Left lung (tissue), 10 donors: ENCODE data around the gene PAQR7. TPM values are rescaled to one million over a fixed set of nuclear protein-coding genes. Genes with fewer than 3 reads are reported as not detected.
A peak's percentile ranks its signal among the peaks of the same experiment; 100 is the strongest.

Experiments used
- ATAC-seq: fragments of 200-7000 bp; cut with Tn5 transposase; one replicate; pipeline ENCODE4 v1.9.1; 2020; ENCODE audit warnings: moderate library complexity
- DNase-seq, 4 donors: peaks; one replicate each; pipeline ENCODE4 v3.0.0-alpha.2; 2013 to 2020
- H3K27ac ChIP-seq, 2 donors: fragments of 200-600 bp; sonication (generic) in 1 of 2; one replicate each; pipeline versions ENCODE4 v1.5.0 to v1.8.0; 2020 to 2021
- H3K27me3 ChIP-seq, 2 donors: fragments of 200-600 bp; sonication (generic) in 1 of 2; one replicate each; pipeline versions ENCODE4 v1.5.0 to v1.8.0; 2020 to 2021
- H3K36me3 ChIP-seq, 2 donors: fragments of 200-600 bp; sonication (generic) in 1 of 2; one replicate each; pipeline versions ENCODE4 v1.5.0 to v1.8.0; 2020 to 2021
- H3K4me1 ChIP-seq, 2 donors: fragments of 200-600 bp; one replicate each; pipeline ENCODE4 v1.8.0; 2021
- H3K4me3 ChIP-seq, 2 donors: fragments of 200-600 bp; sonication (generic) in 1 of 2; one replicate each; pipeline versions ENCODE4 v1.5.0 to v1.8.0; 2020 to 2021; ENCODE audit warnings: mild to moderate bottlenecking in 1 of 2
- H3K9me3 ChIP-seq, 2 donors: fragments of 200-600 bp; sonication (generic) in 1 of 2; one replicate each; pipeline versions ENCODE4 v1.5.0 to v1.8.0; 2020 to 2021
- intact Hi-C, 2 donors: fragments of 100-400 bp; cut with DNase I; formaldehyde crosslinking; loops; one replicate each; pipeline versions ENCODE4 v1.11.2 to v1.14.2; 2022
- polyA plus RNA-seq, 6 donors: library from polyadenylated mRNA; unstranded; fragments of 120-200 nt; gene quantifications; one replicate each; pipeline ENCODE4 v1.2.1, GENCODE V29; 2013; ENCODE audit not compliant: insufficient read length in 6 of 6
- total RNA-seq, 2 donors: library from RNA; stranded (reverse); fragmentation: NEBNext Ultra II Directional; extraction: Animal tissue kit (Norgen Biotek cat#: 25700); gene quantifications; one replicate each; pipeline ENCODE4 v1.2.1, GENCODE V29; 2021
- TF ChIP-seq, protein P1 (sequence below), 2 donors: fragments of 200-600 bp; sonication (generic) in 1 of 2; IDR thresholded peaks; one replicate each; pipeline versions ENCODE4 v1.5.0 to v1.8.0; 2021; ENCODE audit warnings: antibody characterized with exemption in 2 of 2
- donor health status: DM: no; HTN: yes; CAD: no.
- donor health status: DM: no; HTN: no; CAD: no.

Gene PAQR7
- total and polyA plus RNA-seq, 8 donors, result 11.3 to 20.2 (median 17.8) TPM

GRCh38 chr1:25891606-25892005 lies 16.1 kb upstream of the PAQR7 start:
- TF ChIP-seq, protein P1, sequence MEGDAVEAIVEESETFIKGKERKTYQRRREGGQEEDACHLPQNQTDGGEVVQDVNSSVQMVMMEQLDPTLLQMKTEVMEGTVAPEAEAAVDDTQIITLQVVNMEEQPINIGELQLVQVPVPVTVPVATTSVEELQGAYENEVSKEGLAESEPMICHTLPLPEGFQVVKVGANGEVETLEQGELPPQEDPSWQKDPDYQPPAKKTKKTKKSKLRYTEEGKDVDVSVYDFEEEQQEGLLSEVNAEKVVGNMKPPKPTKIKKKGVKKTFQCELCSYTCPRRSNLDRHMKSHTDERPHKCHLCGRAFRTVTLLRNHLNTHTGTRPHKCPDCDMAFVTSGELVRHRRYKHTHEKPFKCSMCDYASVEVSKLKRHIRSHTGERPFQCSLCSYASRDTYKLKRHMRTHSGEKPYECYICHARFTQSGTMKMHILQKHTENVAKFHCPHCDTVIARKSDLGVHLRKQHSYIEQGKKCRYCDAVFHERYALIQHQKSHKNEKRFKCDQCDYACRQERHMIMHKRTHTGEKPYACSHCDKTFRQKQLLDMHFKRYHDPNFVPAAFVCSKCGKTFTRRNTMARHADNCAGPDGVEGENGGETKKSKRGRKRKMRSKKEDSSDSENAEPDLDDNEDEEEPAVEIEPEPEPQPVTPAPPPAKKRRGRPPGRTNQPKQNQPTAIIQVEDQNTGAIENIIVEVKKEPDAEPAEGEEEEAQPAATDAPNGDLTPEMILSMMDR (IDR thresholded peaks at IDR 0.05), result no peak
- peaks cover 15 to 36% of the 10 kb centered on the region in 2 donors for H3K4me1 ChIP-seq
- intact Hi-C loops, result no loop called here
- H3K4me3 ChIP-seq, result no peak overlapping the region
- H3K9me3 ChIP-seq, result no peaks in the 10 kb centered on the region
- H3K36me3 ChIP-seq, result no peaks in the 10 kb centered on the region
- ATAC-seq, result no peak
- H3K27ac ChIP-seq, result peak overlapping the region; percentile 66 to 88
- no peaks in the 10 kb centered on the region for H3K27me3 ChIP-seq
- no peak for DNase-seq

GRCh38 chr1:25890239-25891034 lies 14.9 kb upstream of the PAQR7 start:
- intact Hi-C loops, result no loop called here
- no peaks in the 10 kb centered on the region for H3K9me3 ChIP-seq
- ATAC-seq, result peak; percentile 79
- H3K27ac ChIP-seq, result peak overlapping the region; percentile 43 to 53
- H3K4me3 ChIP-seq, result no peak overlapping the region
- TF ChIP-seq, protein P1 (IDR thresholded peaks at IDR 0.05), result no peak
- DNase-seq, result peak in 1 of 4 donors; percentile 60
- H3K27me3 ChIP-seq, result no peaks in the 10 kb centered on the region
- peaks cover 6 to 33% of the 10 kb centered on the region in 2 donors for H3K4me1 ChIP-seq
- no peaks in the 10 kb centered on the region for H3K36me3 ChIP-seq

DNA sequence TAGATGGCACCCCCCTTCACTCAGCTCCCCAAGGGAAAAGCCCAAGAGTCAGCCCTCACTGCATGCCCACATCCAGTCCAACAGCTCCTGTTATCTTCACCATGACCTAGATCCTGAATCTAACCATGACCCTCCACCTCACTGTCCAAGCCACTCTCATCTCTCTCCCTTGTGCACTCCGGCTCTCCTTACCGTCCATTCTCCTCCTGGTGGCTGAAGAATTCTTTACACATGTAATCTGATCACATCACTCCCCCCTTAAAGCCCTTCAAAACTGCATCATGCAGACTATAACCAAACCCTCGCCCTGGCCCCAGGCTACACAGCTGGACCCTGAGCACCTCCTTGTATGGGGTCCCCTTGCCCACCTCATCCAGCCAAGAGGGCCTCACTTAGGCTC lies 14.0 kb upstream of the PAQR7 start:
- Histone ChIP-seq H3K36me3 (no peaks in the 10 kb centered on the region), H3K4me3 (no peak overlapping the region), H3K9me3 (no peaks in the 10 kb centered on the region), H3K27me3 (no peaks in the 10 kb centered on the region), H3K4me1 (peaks cover 6 to 28% of the 10 kb centered on the region in 2 donors), H3K27ac (peak overlapping the region; percentile 43 to 53)
- intact Hi-C loops, result no loop called here
- ATAC-seq (no peak), DNase-seq (no peak)
- TF ChIP-seq, protein P1 (IDR thresholded peaks at IDR 0.05), result no peak

GRCh38 chr1:25888426-25888987 lies 13.0 kb upstream of the PAQR7 start:
- intact Hi-C loops, result no loop called here
- Histone ChIP-seq H3K27ac (no peak overlapping the region), H3K9me3 (no peaks in the 10 kb centered on the region), H3K4me3 (no peak overlapping the region), H3K36me3 (no peaks in the 10 kb centered on the region), H3K4me1 (peaks cover 6 to 28% of the 10 kb centered on the region in 2 donors), H3K27me3 (no peaks in the 10 kb centered on the region)
- ATAC-seq (no peak), DNase-seq (no peak)
- TF ChIP-seq, protein P1 (IDR thresholded peaks at IDR 0.05), result no peak

- Histone ChIP-seq H3K27me3 (no peaks in the 10 kb centered on the region), H3K36me3 (no peaks in the 10 kb centered on the region), H3K9me3 (no peaks in the 10 kb centered on the region), H3K27ac (no peak overlapping the region), H3K4me1 (peaks cover 0 to 4% of the 10 kb centered on the region in 2 donors), H3K4me3 (no peak overlapping the region)
- ATAC-seq (no peak), DNase-seq (no peak)
- TF ChIP-seq, protein P1 (IDR thresholded peaks at IDR 0.05), result no peak
- intact Hi-C loops, result no loop called here
Observed at GRCh38 chr1:25885602-25886001, 10.1 kb upstream of the PAQR7 start.
